Measurements from ENCODE around the gene MARS2.
"Not testable (repeated sequence)": the region's sequence is repeated elsewhere in the genome, so short reads cannot be mapped to it uniquely, and the experiment has no call there.

The MARS2 gene

GRCh38 chr2:197706839-197707207, 1.7 kb downstream of the MARS2 start:
- TF ChIP-seq, protein P1, sequence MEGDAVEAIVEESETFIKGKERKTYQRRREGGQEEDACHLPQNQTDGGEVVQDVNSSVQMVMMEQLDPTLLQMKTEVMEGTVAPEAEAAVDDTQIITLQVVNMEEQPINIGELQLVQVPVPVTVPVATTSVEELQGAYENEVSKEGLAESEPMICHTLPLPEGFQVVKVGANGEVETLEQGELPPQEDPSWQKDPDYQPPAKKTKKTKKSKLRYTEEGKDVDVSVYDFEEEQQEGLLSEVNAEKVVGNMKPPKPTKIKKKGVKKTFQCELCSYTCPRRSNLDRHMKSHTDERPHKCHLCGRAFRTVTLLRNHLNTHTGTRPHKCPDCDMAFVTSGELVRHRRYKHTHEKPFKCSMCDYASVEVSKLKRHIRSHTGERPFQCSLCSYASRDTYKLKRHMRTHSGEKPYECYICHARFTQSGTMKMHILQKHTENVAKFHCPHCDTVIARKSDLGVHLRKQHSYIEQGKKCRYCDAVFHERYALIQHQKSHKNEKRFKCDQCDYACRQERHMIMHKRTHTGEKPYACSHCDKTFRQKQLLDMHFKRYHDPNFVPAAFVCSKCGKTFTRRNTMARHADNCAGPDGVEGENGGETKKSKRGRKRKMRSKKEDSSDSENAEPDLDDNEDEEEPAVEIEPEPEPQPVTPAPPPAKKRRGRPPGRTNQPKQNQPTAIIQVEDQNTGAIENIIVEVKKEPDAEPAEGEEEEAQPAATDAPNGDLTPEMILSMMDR (IDR thresholded peaks at IDR 0.05; ENCODE audit: insufficient read depth, low read depth, low read length, missing control alignments), result no peak
- no peak for DNase-seq (ENCODE audit: low read depth)
- peak overlapping the region; percentile 83 for H3K4me3 ChIP-seq (ENCODE audit: low read depth, low read length)

DNA sequence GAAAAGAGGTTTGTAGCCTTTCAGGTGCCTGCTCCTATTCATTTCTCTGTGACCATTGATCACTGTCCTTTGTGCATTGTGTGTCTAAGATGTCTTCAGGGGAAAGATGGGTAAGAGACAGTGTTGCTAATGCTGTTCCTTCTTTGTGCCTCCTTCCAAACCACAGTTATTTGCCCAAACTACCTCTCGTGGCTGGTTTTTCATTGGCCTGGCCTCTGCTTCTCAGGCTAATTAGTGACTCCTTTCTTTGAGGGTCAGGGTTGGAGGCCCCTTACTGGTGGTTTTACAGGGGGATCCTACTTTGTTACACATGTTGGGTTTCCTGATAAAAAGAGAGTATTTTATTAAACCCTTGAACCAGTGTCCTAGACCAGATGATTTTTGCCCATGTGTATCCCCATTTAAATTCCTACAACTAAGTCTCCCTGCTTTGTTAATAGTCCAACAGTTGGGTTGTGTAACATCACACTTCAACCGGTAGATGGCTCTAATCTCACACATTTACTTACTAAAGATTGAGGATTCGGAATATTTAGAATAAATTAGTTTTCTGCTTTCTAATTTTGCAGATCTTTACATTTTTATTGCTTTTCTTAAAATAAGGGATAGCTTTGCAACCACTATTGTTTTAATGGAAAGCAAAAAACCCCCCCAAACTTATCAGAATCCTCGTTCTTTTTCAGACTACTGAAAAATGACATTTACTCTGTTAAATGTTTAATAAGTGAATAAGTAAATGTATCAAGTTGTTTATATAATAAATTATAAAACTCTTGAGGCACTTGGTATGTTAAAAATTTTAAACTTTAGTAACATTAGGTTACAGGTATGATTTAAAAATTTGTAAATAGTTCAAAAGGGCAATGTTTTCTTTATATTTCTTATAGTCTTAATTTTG, 2.4 kb downstream of the MARS2 start:
- DNase-seq (ENCODE audit: low read depth), result peak; percentile 50
- H3K4me3 ChIP-seq (ENCODE audit: low read depth, low read length), result peak overlapping the region; percentile 83
- TF ChIP-seq, protein P1 (IDR thresholded peaks at IDR 0.05; ENCODE audit: insufficient read depth, low read depth, low read length, missing control alignments), result peak; percentile 58

- peak overlapping the region; percentile 83 for H3K4me3 ChIP-seq (ENCODE audit: low read depth, low read length)
- TF ChIP-seq, protein P1 (IDR thresholded peaks at IDR 0.05; ENCODE audit: insufficient read depth, low read depth, low read length, missing control alignments), result no peak
- no peak for DNase-seq (ENCODE audit: low read depth)
These were observed 3.2 kb downstream of the MARS2 start for GRCh38 chr2:197708331-197708730.

GRCh38 chr2:197709140-197709539, 4.0 kb downstream of the MARS2 start:
- not testable (repeated sequence) for H3K4me3 ChIP-seq (ENCODE audit: low read depth, low read length)

DNA sequence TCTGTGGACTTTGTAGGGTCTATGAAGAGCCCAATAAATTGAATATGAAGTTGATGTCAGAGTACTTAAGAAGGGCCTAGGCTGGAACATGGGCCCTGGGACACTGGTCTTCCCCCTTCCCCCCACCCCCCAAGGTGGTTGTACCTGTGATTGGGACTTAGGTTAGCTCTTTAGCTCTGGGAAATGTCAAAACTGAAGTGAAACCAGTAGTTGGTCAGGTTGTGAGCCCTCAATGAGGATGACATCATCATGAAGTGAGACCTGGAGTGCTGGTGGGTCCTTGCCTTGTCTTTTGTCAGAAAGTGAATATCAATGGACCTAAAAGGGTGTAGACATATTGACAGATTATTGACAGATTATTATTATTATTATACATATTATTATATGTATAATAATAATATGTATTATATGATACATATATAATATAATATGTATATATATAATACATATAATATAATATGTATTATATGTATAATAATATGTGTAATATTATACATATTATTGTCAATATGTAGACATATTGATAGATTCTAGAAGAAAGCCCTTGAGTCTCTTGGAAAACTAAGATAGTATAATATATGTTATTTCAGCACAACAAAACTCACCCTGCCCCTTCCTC, 5.4 kb downstream of the MARS2 start:
- no peak overlapping the region for H3K4me3 ChIP-seq (ENCODE audit: low read depth, low read length)
- peak; percentile 77 for DNase-seq (ENCODE audit: low read depth)

More at GRCh38 chr2:197709140-197709539, 4.0 kb downstream of the MARS2 start:
- not testable (repeated sequence) for DNase-seq (ENCODE audit: low read depth)

GRCh38 chr2:197711578-197711977, 6.4 kb downstream of the MARS2 start:
- TF ChIP-seq, protein P1 (IDR thresholded peaks at IDR 0.05; ENCODE audit: insufficient read depth, low read depth, low read length, missing control alignments), result no peak
- no peak overlapping the region for H3K4me3 ChIP-seq (ENCODE audit: low read depth, low read length)
- DNase-seq (ENCODE audit: low read depth), result no peak

More for the DNA sequence above, 5.4 kb downstream of the MARS2 start:
- TF ChIP-seq, protein P1 (IDR thresholded peaks at IDR 0.05; ENCODE audit: insufficient read depth, low read depth, low read length, missing control alignments), result no peak

GRCh38 chr2:197713271-197713670, 8.1 kb downstream of the MARS2 start:
- TF ChIP-seq, protein P1 (IDR thresholded peaks at IDR 0.05; ENCODE audit: insufficient read depth, low read depth, low read length, missing control alignments), result no peak
- DNase-seq (ENCODE audit: low read depth), result no peak

More at GRCh38 chr2:197713271-197713670, 8.1 kb downstream of the MARS2 start:
- no peak overlapping the region for H3K4me3 ChIP-seq (ENCODE audit: low read depth, low read length)
